ENCODE measurements around the gene HPCAL4. TPM values are rescaled to one million over a fixed set of nuclear protein-coding genes. Genes with fewer than 3 reads are reported as not detected.

HPCAL4 gene
- total and polyA plus RNA-seq, 7 experiments from 2014 or later: 2.9 to 49.0 (median 12.0) TPM

GRCh38 chr1:39690225-39690624 lies 1.0 kb downstream of the HPCAL4 start:
- POLR2A ChIA-PET: interaction anchor here (0.9 to 6.2 kb wide), 6 partner anchors 9 to 115 kb away, joined by 3 to 76 read pairs (median 8); partner anchors contain the start of genes NT5C1A and PPIE

GRCh38 chr1:39689635-39690034 lies 1.6 kb downstream of the HPCAL4 start:
- intact Hi-C loops (cut with micrococcal nuclease): loop anchor here (5.0 kb wide), 3 partner anchors 213 to 843 kb away; partner anchors contain the start of genes MYCBP (in 1 of the 2), MYCL (in 1 of the 2) and ZNF684 (in 1 of the 2)
- Histone ChIP-seq H3K4me3 (ENCODE audit: low read length) (no peak overlapping the region), H3K27me3 (ENCODE audit: control insufficient read depth in 2 of 2, insufficient read depth in 2 of 2, low read length in 2 of 2) (no peaks in the 10 kb centered on the region), H3K36me3 (ENCODE audit: control insufficient read depth in 2 of 3, insufficient read depth in 3 of 3, low read length in 3 of 3) (no peaks in the 10 kb centered on the region), H3K4me1 (ENCODE audit: control insufficient read depth in 2 of 2, insufficient read depth in 2 of 2, low read length in 2 of 2) (peaks cover 21 to 40% of the 10 kb centered on the region in 2 donors), H3K9me3 (ENCODE audit: control insufficient read depth in 2 of 3, low read length in 3 of 3) (no peaks in the 10 kb centered on the region), H3K27ac (ENCODE audit: low read depth, low read length) (no peak overlapping the region)
- ChIA-PET CTCF (interaction anchor here (0.6 to 1.3 kb wide), 3 partner anchors 9 to 246 kb away, joined by 3 to 7 read pairs (median 4); no protein-coding TSS in a partner anchor), POLR2A (interaction anchor here (0.9 to 6.2 kb wide), 3 partner anchors 8 to 114 kb away, joined by 3 to 76 read pairs (median 4); no protein-coding TSS in a partner anchor)
- ATAC-seq (no peak), DNase-seq (no peak)
- Mint-ChIP-seq H3K4me3 (peak overlapping the region in 9 of 10 donors; percentile 70 to 90 (median 86)), H3K4me1 (peaks cover 24 to 49% (median 30%) of the 10 kb centered on the region in 7 donors), H3K27me3 (peaks cover 0 to 62% (median 19%) of the 10 kb centered on the region in 5 donors), H3K27ac (peak overlapping the region in 6 of 9 donors; percentile 59 to 89 (median 84)), H3K36me3 (peaks cover 0 to 5% (median 3%) of the 10 kb centered on the region in 5 donors), H3K9me3 (peaks cover 0 to 2% (median 0%) of the 10 kb centered on the region in 11 donors)

More at GRCh38 chr1:39690225-39690624, 1.0 kb downstream of the HPCAL4 start:
- Histone ChIP-seq H3K27ac (ENCODE audit: low read depth, low read length) (no peak overlapping the region), H3K36me3 (ENCODE audit: control insufficient read depth in 2 of 3, insufficient read depth in 3 of 3, low read length in 3 of 3) (no peaks in the 10 kb centered on the region), H3K9me3 (ENCODE audit: control insufficient read depth in 2 of 3, low read length in 3 of 3) (no peaks in the 10 kb centered on the region), H3K4me1 (ENCODE audit: control insufficient read depth in 2 of 2, insufficient read depth in 2 of 2, low read length in 2 of 2) (peaks cover 21 to 36% of the 10 kb centered on the region in 2 donors), H3K4me3 (ENCODE audit: low read length) (no peak overlapping the region), H3K27me3 (ENCODE audit: control insufficient read depth in 2 of 2, insufficient read depth in 2 of 2, low read length in 2 of 2) (no peaks in the 10 kb centered on the region)
- peak overlapping the region; percentile 70 to 90 (median 86) for H3K4me3 Mint-ChIP-seq
- peaks cover 22 to 47% (median 26%) of the 10 kb centered on the region in 7 donors for H3K4me1 Mint-ChIP-seq
- H3K27ac Mint-ChIP-seq: peak overlapping the region; percentile 58 to 92 (median 84)
- no peaks in the 10 kb centered on the region for H3K9me3 Mint-ChIP-seq
- intact Hi-C loops (cut with micrococcal nuclease): loop anchor here (5.0 kb wide), 3 partner anchors 212 to 842 kb away; partner anchors contain the start of genes MYCBP (in 1 of the 2), MYCL (in 1 of the 2) and ZNF684 (in 1 of the 2)
- peaks cover 0 to 4% (median 0%) of the 10 kb centered on the region in 5 donors for H3K36me3 Mint-ChIP-seq
- ATAC-seq (no peak), DNase-seq (no peak)
- CTCF ChIA-PET: interaction anchor here (0.6 to 1.3 kb wide), 3 partner anchors 32 to 1696 kb away, joined by 4 to 7 read pairs (median 4); no protein-coding TSS in a partner anchor
- peaks cover 0 to 58% (median 13%) of the 10 kb centered on the region in 5 donors for H3K27me3 Mint-ChIP-seq

GRCh38 chr1:39689214-39689613 lies 2.0 kb downstream of the HPCAL4 start:
- peaks cover 0 to 2% (median 0%) of the 10 kb centered on the region in 11 donors for H3K9me3 Mint-ChIP-seq
- intact Hi-C loops (cut with micrococcal nuclease): no loop called here
- H3K4me1 Mint-ChIP-seq: peaks cover 25 to 48% (median 32%) of the 10 kb centered on the region in 7 donors
- Histone ChIP-seq H3K4me1 (ENCODE audit: control insufficient read depth in 2 of 2, insufficient read depth in 2 of 2, low read length in 2 of 2) (peaks cover 21 to 44% of the 10 kb centered on the region in 2 donors), H3K27ac (ENCODE audit: low read depth, low read length) (no peak overlapping the region), H3K27me3 (ENCODE audit: control insufficient read depth in 2 of 2, insufficient read depth in 2 of 2, low read length in 2 of 2) (no peaks in the 10 kb centered on the region), H3K4me3 (ENCODE audit: low read length) (no peak overlapping the region), H3K9me3 (ENCODE audit: control insufficient read depth in 2 of 3, low read length in 3 of 3) (no peaks in the 10 kb centered on the region), H3K36me3 (ENCODE audit: control insufficient read depth in 2 of 3, insufficient read depth in 3 of 3, low read length in 3 of 3) (no peaks in the 10 kb centered on the region)
- peak overlapping the region in 3 of 10 donors; percentile 53 to 88 (median 74) for H3K4me3 Mint-ChIP-seq
- H3K27ac Mint-ChIP-seq: peak overlapping the region in 2 of 9 donors; percentile 34 to 86
- no peak for ATAC-seq
- peaks cover 0 to 60% (median 21%) of the 10 kb centered on the region in 5 donors for H3K27me3 Mint-ChIP-seq
- no peak for DNase-seq
- H3K36me3 Mint-ChIP-seq: peaks cover 0 to 5% (median 3%) of the 10 kb centered on the region in 5 donors
- ChIA-PET POLR2A (interaction anchor here (0.9 to 6.2 kb wide), 3 partner anchors 8 to 114 kb away, joined by 3 to 76 read pairs (median 4); no protein-coding TSS in a partner anchor), CTCF (interaction anchor here (0.7 to 1.3 kb wide), 2 partner anchors 9 to 31 kb away, joined by 3 to 7 read pairs; no protein-coding TSS in a partner anchor)

- H3K9me3 Mint-ChIP-seq: peaks cover 0 to 2% (median 0%) of the 10 kb centered on the region in 11 donors
- intact Hi-C loops (cut with micrococcal nuclease): no loop called here
- CTCF ChIA-PET: interaction anchor here (0.7 kb wide), 1 partner anchor 8 kb away, joined by 3 read pairs; no protein-coding TSS in a partner anchor
- ATAC-seq (no peak), DNase-seq (no peak)
- peaks cover 21 to 44% of the 10 kb centered on the region in 2 donors for H3K4me1 ChIP-seq (ENCODE audit: control insufficient read depth in 2 of 2, insufficient read depth in 2 of 2, low read length in 2 of 2)
- H3K27me3 ChIP-seq (ENCODE audit: control insufficient read depth in 2 of 2, insufficient read depth in 2 of 2, low read length in 2 of 2): no peaks in the 10 kb centered on the region
- peaks cover 0 to 5% (median 3%) of the 10 kb centered on the region in 5 donors for H3K36me3 Mint-ChIP-seq
- no peaks in the 10 kb centered on the region for H3K9me3 ChIP-seq (ENCODE audit: control insufficient read depth in 2 of 3, low read length in 3 of 3)
- peaks cover 25 to 47% (median 31%) of the 10 kb centered on the region in 7 donors for H3K4me1 Mint-ChIP-seq
- no peak overlapping the region for H3K27ac ChIP-seq (ENCODE audit: low read depth, low read length)
- POLR2A ChIA-PET: interaction anchor here (0.5 to 6.2 kb wide), 2 partner anchors 7 to 533 kb away, joined by 4 to 76 read pairs; no protein-coding TSS in a partner anchor
- no peak overlapping the region for H3K4me3 ChIP-seq (ENCODE audit: low read length)
- H3K27me3 Mint-ChIP-seq: peaks cover 0 to 57% (median 21%) of the 10 kb centered on the region in 5 donors
- H3K36me3 ChIP-seq (ENCODE audit: control insufficient read depth in 2 of 3, insufficient read depth in 3 of 3, low read length in 3 of 3): no peaks in the 10 kb centered on the region
- no peak overlapping the region for H3K4me3 Mint-ChIP-seq
- H3K27ac Mint-ChIP-seq: peak overlapping the region in 3 of 9 donors; percentile 2 to 86 (median 35)
Measured at GRCh38 chr1:39688706-39689105, 2.5 kb downstream of the HPCAL4 start.

GRCh38 chr1:39687243-39687642 lies 4.0 kb downstream of the HPCAL4 start:
- H3K4me1 ChIP-seq (ENCODE audit: control insufficient read depth in 2 of 2, insufficient read depth in 2 of 2, low read length in 2 of 2): peaks cover 21 to 39% of the 10 kb centered on the region in 2 donors
- CTCF ChIA-PET: interaction anchor here (0.9 kb wide), 1 partner anchor 15 kb away, joined by 3 read pairs; no protein-coding TSS in a partner anchor
- peaks cover 23 to 50% (median 30%) of the 10 kb centered on the region in 7 donors for H3K4me1 Mint-ChIP-seq
- no peak overlapping the region for H3K27ac ChIP-seq (ENCODE audit: low read depth, low read length)
- H3K36me3 Mint-ChIP-seq: peaks cover 0 to 12% (median 4%) of the 10 kb centered on the region in 5 donors
- H3K4me3 Mint-ChIP-seq: no peak overlapping the region
- DNase-seq (no peak), ATAC-seq (no peak)
- H3K27me3 ChIP-seq (ENCODE audit: control insufficient read depth in 2 of 2, insufficient read depth in 2 of 2, low read length in 2 of 2): no peaks in the 10 kb centered on the region
- H3K9me3 Mint-ChIP-seq: peaks cover 0 to 2% (median 0%) of the 10 kb centered on the region in 11 donors
- H3K27ac Mint-ChIP-seq: peak overlapping the region in 3 of 9 donors; percentile 4 to 65 (median 18)
- POLR2A ChIA-PET: interaction anchor here (0.9 kb wide), 1 partner anchor 10 kb away, joined by 3 read pairs; no protein-coding TSS in a partner anchor
- H3K27me3 Mint-ChIP-seq: peaks cover 0 to 57% (median 30%) of the 10 kb centered on the region in 5 donors
- H3K9me3 ChIP-seq (ENCODE audit: control insufficient read depth in 2 of 3, low read length in 3 of 3): no peaks in the 10 kb centered on the region
- H3K4me3 ChIP-seq (ENCODE audit: low read length): no peak overlapping the region
- no peaks in the 10 kb centered on the region for H3K36me3 ChIP-seq (ENCODE audit: control insufficient read depth in 2 of 3, insufficient read depth in 3 of 3, low read length in 3 of 3)
- intact Hi-C loops (cut with micrococcal nuclease): no loop called here

GRCh38 chr1:39685071-39685470 lies 6.2 kb downstream of the HPCAL4 start:
- no peak for DNase-seq
- intact Hi-C loops (cut with micrococcal nuclease): no loop called here
- peak overlapping the region in 5 of 9 donors; percentile 42 to 79 (median 65) for H3K27ac Mint-ChIP-seq
- H3K4me3 ChIP-seq (ENCODE audit: low read length): no peak overlapping the region
- no peaks in the 10 kb centered on the region for H3K9me3 ChIP-seq (ENCODE audit: control insufficient read depth in 2 of 3, low read length in 3 of 3)
- H3K27ac ChIP-seq (ENCODE audit: low read depth, low read length): no peak overlapping the region
- peaks cover 3 to 42% of the 10 kb centered on the region in 2 donors for H3K4me1 ChIP-seq (ENCODE audit: control insufficient read depth in 2 of 2, insufficient read depth in 2 of 2, low read length in 2 of 2)
- CTCF ChIA-PET: interaction anchor here (3.5 kb wide), 1 partner anchor 13 kb away, joined by 13 read pairs; the partner anchor contains the start of gene NT5C1A
- H3K27me3 ChIP-seq (ENCODE audit: control insufficient read depth in 2 of 2, insufficient read depth in 2 of 2, low read length in 2 of 2): no peaks in the 10 kb centered on the region
- ATAC-seq: no peak
- H3K36me3 ChIP-seq (ENCODE audit: control insufficient read depth in 2 of 3, insufficient read depth in 3 of 3, low read length in 3 of 3): no peaks in the 10 kb centered on the region
- H3K36me3 Mint-ChIP-seq: peaks cover 0 to 12% (median 4%) of the 10 kb centered on the region in 5 donors
- peaks cover 0 to 2% (median 0%) of the 10 kb centered on the region in 11 donors for H3K9me3 Mint-ChIP-seq
- H3K4me3 Mint-ChIP-seq: peak overlapping the region in 8 of 10 donors; percentile 32 to 75 (median 59)
- POLR2A ChIA-PET: interaction anchor here (2.0 to 8.2 kb wide), 2 partner anchors 7 to 53 kb away, joined by 6 to 76 read pairs; partner anchors contain the start of genes HPCAL4 and PPIE
- peaks cover 21 to 57% (median 35%) of the 10 kb centered on the region in 7 donors for H3K4me1 Mint-ChIP-seq
- peaks cover 0 to 52% (median 29%) of the 10 kb centered on the region in 5 donors for H3K27me3 Mint-ChIP-seq
